ENCODE data around the gene LIPG.
"Not testable (repeated sequence)": the region's sequence is repeated elsewhere in the genome, so short reads cannot be mapped to it uniquely, and the experiment has no call there.

The LIPG gene

DNA sequence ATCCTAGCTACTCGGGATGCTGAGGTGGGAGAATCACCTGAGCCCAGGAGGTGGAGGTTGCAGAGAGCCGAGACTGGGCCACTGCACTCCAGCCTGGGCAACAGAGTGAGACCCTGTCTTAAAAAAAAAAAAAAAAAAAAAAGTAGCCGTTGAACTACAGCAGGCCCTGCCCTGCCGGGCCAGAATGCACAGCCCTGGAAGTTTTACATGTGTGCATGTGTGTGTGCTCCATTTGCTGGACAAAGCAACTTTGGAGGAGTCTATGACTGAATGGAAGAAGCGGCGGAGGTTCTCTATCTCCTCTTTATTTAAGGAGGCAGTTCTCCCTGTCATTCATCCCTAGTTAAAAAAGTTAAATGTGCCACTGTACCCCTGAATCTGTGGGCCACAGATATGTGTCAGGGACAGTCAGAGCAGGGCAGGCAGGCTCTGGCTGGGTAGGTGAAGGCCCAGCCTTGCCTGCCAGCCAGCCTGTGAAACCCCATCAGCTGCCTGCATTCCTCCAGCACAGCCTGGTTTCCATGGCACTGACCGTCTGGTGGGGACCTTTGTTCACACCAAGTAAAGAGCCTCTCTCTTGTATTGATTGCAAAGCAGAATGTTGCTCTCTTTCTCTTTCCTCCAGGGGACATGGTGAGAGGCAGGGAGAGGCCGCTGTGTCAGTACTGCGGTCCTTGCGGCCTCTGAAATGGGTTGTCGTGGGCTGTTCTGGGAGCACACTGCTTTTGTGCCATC, 10.9 kb downstream of the LIPG start:
- no peak overlapping the region for H3K4me3 ChIP-seq (replicated peaks; ENCODE audit: low read depth, low read length)
- TF ChIP-seq, protein P1, sequence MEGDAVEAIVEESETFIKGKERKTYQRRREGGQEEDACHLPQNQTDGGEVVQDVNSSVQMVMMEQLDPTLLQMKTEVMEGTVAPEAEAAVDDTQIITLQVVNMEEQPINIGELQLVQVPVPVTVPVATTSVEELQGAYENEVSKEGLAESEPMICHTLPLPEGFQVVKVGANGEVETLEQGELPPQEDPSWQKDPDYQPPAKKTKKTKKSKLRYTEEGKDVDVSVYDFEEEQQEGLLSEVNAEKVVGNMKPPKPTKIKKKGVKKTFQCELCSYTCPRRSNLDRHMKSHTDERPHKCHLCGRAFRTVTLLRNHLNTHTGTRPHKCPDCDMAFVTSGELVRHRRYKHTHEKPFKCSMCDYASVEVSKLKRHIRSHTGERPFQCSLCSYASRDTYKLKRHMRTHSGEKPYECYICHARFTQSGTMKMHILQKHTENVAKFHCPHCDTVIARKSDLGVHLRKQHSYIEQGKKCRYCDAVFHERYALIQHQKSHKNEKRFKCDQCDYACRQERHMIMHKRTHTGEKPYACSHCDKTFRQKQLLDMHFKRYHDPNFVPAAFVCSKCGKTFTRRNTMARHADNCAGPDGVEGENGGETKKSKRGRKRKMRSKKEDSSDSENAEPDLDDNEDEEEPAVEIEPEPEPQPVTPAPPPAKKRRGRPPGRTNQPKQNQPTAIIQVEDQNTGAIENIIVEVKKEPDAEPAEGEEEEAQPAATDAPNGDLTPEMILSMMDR (IDR thresholded peaks at IDR 0.05; ENCODE audit: low read length, missing control alignments): no peak
- DNase-seq (ENCODE audit: low read depth): no peak

DNA sequence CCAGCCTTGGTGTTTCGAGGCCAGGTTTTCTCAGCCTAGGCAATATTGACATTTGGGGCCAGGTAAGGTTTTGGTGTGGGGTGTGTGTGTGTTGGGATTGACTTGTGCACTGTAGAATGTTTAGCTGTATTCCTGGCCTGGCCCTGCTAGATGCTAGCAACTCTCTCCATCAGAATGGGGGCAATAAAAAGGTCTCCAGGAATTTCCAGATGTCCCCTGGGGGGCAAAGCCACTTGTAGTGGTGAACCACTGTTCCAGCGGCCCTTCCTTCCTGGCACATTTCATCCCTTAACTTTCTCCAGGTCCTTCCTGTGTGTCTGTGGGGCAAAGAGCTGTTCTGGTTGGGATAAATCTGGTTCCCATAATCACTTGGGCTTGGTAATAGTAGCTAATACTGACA, 12.0 kb downstream of the LIPG start:
- peak; percentile 11 for DNase-seq (ENCODE audit: low read depth)
- no peak overlapping the region for H3K4me3 ChIP-seq (replicated peaks; ENCODE audit: low read depth, low read length)
- TF ChIP-seq, protein P1 (IDR thresholded peaks at IDR 0.05; ENCODE audit: low read length, missing control alignments): no peak

DNA sequence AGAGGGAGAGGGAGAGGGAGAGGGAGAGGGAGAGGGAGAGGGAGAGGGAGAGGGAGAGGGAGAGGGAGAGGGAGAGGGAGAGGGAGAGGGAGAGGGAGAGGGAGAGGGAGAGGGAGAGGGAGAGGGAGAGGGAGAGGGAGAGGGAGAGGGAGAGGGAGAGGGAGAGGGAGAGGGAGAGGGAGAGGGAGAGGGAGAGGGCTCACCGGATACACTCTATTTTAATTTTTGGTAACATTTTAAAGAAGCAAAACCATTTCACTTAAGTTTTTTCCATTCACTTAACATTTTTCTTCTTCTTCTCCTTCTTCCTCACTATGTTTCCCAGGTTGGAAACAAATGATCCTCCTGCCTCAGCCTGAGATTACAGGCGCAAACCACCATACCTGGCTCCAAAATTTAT, 17.2 kb downstream of the LIPG start:
- DNase-seq (ENCODE audit: low read depth); H3K4me3 ChIP-seq (replicated peaks; ENCODE audit: low read depth, low read length): not testable (repeated sequence)

DNA sequence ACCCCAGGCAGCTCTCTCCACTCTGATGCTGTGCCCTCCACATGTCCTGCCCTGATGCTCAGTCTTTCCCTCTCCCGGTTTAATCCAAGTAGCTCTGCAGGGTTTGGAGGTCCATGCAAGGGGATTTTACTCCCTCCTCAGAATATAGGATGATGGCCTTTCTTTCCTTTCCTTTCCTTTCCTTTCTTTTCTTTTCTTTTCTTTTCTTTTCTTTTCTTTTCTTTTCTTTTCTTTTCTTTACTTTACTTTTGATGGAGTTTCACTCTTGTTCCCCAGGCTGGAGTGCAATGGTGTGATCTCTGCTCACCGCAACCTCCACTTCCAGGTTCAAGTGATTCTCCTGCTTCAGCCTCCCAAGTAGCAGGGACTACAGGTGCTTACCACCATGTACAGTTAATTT, 17.7 kb downstream of the LIPG start:
- DNase-seq (ENCODE audit: low read depth); H3K4me3 ChIP-seq (replicated peaks; ENCODE audit: low read depth, low read length): not testable (repeated sequence)

DNA sequence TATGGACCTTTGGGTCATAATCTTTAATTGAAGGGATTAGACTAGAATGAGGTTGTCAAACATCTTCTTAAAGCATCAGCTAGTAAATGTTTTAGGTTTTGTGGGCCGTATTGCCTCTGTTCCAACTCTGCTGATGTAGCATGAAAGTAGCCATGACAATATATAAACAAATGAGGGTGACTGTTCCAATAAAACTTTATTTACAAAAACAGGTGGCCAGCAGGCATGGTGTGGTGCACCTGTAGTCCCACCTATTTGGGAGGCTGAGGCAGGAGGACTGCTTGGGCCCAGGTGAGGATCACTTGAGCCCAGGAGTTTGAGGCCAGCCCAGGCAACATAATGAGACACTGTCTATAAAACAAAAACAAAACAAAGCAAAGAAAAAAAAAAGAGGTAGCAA, 18.4 kb downstream of the LIPG start:
- TF ChIP-seq, protein P1 (IDR thresholded peaks at IDR 0.05; ENCODE audit: low read length, missing control alignments): no peak
- H3K4me3 ChIP-seq (replicated peaks; ENCODE audit: low read depth, low read length): no peak overlapping the region
- no peak for DNase-seq (ENCODE audit: low read depth)

DNA sequence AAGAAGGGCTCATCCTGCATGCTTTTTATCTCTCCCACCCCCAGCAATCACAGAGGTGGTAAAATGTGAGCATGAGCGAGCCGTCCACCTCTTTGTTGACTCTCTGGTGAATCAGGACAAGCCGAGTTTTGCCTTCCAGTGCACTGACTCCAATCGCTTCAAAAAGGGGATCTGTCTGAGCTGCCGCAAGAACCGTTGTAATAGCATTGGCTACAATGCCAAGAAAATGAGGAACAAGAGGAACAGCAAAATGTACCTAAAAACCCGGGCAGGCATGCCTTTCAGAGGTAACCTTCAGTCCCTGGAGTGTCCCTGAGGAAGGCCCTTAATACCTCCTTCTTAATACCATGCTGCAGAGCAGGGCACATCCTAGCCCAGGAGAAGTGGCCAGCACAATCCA, 19.5 kb downstream of the LIPG start:
- TF ChIP-seq, protein P1 (IDR thresholded peaks at IDR 0.05; ENCODE audit: low read length, missing control alignments): no peak
- DNase-seq (ENCODE audit: low read depth): no peak

DNA sequence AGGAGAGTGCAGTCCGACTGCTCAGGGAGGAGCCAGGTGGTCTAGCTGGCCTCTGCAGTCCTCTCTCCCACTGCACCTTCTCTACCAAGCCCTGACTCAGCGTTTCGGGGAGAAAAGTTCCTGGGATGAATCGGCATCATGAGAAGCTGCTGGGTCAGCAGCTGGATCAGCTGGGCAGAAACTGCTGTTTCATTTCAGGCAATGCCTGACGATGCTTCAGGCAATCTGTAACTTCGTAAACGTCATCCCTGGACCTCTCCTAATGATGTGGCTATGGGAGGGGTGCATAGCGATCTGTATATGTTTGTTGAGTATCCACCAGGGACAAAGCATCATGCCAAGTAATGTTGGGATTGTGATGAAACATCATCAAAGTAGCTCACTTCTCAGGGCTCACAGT, 20.7 kb downstream of the LIPG start:
- TF ChIP-seq, protein P1 (IDR thresholded peaks at IDR 0.05; ENCODE audit: low read length, missing control alignments): no peak
- no peak overlapping the region for H3K4me3 ChIP-seq (replicated peaks; ENCODE audit: low read depth, low read length)
- DNase-seq (ENCODE audit: low read depth): peak; percentile 76

More for the DNA sequence above, 19.5 kb downstream of the LIPG start:
- H3K4me3 ChIP-seq (replicated peaks; ENCODE audit: low read depth, low read length): no peak overlapping the region

DNA sequence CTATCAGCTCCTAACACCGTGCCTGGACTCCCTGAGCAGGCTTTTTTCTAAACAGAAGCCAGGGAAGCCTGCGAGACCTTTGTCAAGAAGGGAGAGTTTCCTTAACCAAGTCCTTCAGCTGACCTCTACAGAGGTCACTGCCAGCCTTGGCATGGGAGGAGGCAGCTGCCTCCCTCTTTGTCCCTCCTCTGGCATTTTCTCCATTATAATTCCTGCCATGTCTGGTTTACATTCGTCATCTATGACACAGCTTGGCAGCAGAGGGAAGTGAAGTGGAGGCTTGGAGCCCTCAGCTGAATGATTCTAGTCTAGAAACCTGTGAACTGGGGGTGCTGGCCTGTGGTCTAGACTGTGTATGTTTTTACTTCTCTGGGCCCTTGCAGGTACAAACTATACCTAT, 22.5 kb downstream of the LIPG start:
- DNase-seq (ENCODE audit: low read depth): no peak
- no peak overlapping the region for H3K4me3 ChIP-seq (replicated peaks; ENCODE audit: low read depth, low read length)
- TF ChIP-seq, protein P1 (IDR thresholded peaks at IDR 0.05; ENCODE audit: low read length, missing control alignments): no peak

DNA sequence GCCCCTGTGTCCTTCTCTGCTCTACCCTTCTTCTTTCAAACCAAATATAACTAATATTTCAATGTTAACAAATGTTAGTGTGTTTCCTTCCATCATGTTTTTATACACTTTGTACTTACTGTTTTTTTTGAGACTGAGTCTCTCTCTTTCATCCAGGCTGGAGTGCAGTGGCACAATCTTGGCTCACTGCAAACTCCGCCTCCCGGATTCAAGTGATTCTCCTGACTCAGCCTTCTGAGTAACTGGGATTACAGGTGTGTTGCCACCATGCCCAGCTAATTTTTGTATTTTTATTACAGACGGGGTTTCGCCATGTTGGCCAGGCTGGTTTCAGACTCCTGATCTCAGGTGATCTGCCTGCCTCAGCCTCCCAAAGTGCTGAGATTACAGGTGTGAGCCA, 23.1 kb downstream of the LIPG start:
- DNase-seq (ENCODE audit: low read depth); H3K4me3 ChIP-seq (replicated peaks; ENCODE audit: low read depth, low read length): not testable (repeated sequence)
